Measurements from ENCODE around the gene MB21D2.
A peak's percentile ranks its signal among the peaks of the same experiment; 100 is the strongest.

Gene MB21D2

GRCh38 chr3:192825657-192826200, 91.9 kb downstream of the MB21D2 start:
- H3K27ac ChIP-seq = no peak overlapping the region
- TF ChIP-seq ZFX (IDR thresholded peaks at IDR 0.05) (no peak), CTCF (conservative IDR thresholded peaks at IDR 0.05) (peak; percentile 28; the same call in 1 of the 2 replicates)

- TF ChIP-seq CTCF (conservative IDR thresholded peaks at IDR 0.05) = no peak
- no peak for TF ChIP-seq ZFX (IDR thresholded peaks at IDR 0.05)
- H3K27ac ChIP-seq = no peak overlapping the region
Measured at GRCh38 chr3:192825216-192825615, 92.4 kb downstream of the MB21D2 start.

GRCh38 chr3:192824313-192824712, 93.3 kb downstream of the MB21D2 start:
- no peak for TF ChIP-seq CTCF (conservative IDR thresholded peaks at IDR 0.05)
- no peak for TF ChIP-seq ZFX (IDR thresholded peaks at IDR 0.05)
- no peak overlapping the region for H3K27ac ChIP-seq

GRCh38 chr3:192821161-192821560, 96.5 kb downstream of the MB21D2 start:
- no peak for TF ChIP-seq CTCF (conservative IDR thresholded peaks at IDR 0.05)
- no peak overlapping the region for H3K27ac ChIP-seq

- H3K27ac ChIP-seq = no peak overlapping the region
- TF ChIP-seq CTCF (conservative IDR thresholded peaks at IDR 0.05) = no peak
- TF ChIP-seq ZFX (IDR thresholded peaks at IDR 0.05) = no peak
Measured at GRCh38 chr3:192820161-192820560, 97.5 kb downstream of the MB21D2 start.

- no peak for TF ChIP-seq CTCF (conservative IDR thresholded peaks at IDR 0.05)
- no peak for TF ChIP-seq ZFX (IDR thresholded peaks at IDR 0.05)
- no peak overlapping the region for H3K27ac ChIP-seq
Measured at GRCh38 chr3:192819001-192819569, 98.6 kb downstream of the MB21D2 start.

- TF ChIP-seq ZFX (IDR thresholded peaks at IDR 0.05) (no peak), CTCF (conservative IDR thresholded peaks at IDR 0.05) (no peak)
Measured at GRCh38 chr3:192818126-192818525, 99.5 kb downstream of the MB21D2 start.

More at GRCh38 chr3:192818126-192818525, 99.5 kb downstream of the MB21D2 start:
- H3K27ac ChIP-seq = no peak overlapping the region

Measured in C4-2B (cell line).